Peyer's patch (tissue), 4 donors: ENCODE results near the gene CPSF6.

Experiments
- CTCF ChIP-seq, 6 experiments: fragments of 450-650 bp in 4 of 6; fragments of 200-600 bp in 2 of 6; sonication (generic) in 1 of 6; IDR thresholded peaks; one replicate each; pipeline ENCODE4 v1.5.1; 2017 to 2019; ENCODE audit warnings: antibody characterized with exemption in 6 of 6, mild to moderate bottlenecking in 3 of 6, moderate library complexity in 1 of 6
- POLR2A ChIP-seq, 2 donors: fragments of 450-650 bp; IDR thresholded peaks; one replicate each; pipeline ENCODE4 v1.5.1; 2017; ENCODE audit warnings: antibody characterized with exemption in 2 of 2, mild to moderate bottlenecking in 2 of 2, moderate library complexity in 2 of 2

- TF ChIP-seq CTCF (IDR thresholded peaks at IDR 0.05) (no peak), POLR2A (IDR thresholded peaks at IDR 0.05) (no peak)
These were observed 51.9 kb downstream of the CPSF6 start for GRCh38 chr12:69291278-69291593.
